ELR (cell line): ENCODE results near the gene HPS1.

Experiments used
- DNase-seq: peaks from one replicate; pipeline ENCODE4 v3.0.0-alpha.2; 2015; ENCODE audit warnings: low read depth

HPS1 gene

DNA sequence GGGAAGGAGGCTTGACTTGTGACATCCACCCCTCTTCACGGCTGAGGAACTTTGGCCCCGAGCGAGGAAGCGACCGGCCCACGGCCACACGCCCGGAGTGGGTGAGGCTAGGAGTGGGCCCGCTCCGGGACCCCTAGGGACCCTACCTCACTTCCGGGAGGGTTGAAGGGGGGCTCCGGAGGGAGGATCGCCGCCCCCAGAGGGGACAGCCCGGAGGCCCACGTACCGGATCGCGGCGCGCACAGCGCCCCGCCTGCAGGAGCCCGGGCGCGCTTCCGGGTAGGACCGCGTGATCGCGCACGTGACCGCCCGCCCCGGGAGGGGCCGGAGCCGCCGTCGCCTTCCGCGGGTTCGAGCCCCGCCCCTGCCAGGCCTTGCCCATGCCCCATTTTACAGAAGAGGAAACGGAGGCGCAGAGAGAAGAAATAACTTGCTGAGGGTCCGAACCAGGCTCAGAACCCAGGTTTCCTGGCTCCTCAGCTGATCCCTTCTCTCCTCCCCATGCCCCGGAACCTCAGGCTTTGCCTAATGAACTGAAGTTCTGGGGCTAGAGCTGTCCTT lies at the start of gene HPS1:
HPS1 (minus strand) TSS at position 275 of the 561 bp plus-strand sequence. CDS start 3,695 bp downstream, outside the sequence.
- peak; percentile 79 for DNase-seq

DNA sequence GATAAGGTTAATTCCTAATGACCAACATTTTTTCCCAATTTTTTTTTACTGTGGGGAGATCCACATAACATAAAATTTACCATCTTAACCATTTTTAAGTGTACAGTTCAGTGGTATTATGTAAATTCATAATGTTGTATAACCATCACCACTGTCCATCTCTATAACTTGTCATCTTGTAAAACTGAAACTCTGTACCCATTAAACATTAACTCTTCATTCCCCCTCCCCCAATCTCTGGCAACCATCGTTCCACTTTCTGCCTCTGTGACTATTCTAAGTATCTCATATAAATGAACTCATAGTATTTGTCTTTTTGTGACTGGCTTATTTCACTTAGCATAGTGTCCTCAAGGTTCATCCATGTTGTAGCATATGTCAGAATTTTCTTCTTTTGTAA lies 46.0 kb upstream of the HPS1 start:
- no peak for DNase-seq

DNA sequence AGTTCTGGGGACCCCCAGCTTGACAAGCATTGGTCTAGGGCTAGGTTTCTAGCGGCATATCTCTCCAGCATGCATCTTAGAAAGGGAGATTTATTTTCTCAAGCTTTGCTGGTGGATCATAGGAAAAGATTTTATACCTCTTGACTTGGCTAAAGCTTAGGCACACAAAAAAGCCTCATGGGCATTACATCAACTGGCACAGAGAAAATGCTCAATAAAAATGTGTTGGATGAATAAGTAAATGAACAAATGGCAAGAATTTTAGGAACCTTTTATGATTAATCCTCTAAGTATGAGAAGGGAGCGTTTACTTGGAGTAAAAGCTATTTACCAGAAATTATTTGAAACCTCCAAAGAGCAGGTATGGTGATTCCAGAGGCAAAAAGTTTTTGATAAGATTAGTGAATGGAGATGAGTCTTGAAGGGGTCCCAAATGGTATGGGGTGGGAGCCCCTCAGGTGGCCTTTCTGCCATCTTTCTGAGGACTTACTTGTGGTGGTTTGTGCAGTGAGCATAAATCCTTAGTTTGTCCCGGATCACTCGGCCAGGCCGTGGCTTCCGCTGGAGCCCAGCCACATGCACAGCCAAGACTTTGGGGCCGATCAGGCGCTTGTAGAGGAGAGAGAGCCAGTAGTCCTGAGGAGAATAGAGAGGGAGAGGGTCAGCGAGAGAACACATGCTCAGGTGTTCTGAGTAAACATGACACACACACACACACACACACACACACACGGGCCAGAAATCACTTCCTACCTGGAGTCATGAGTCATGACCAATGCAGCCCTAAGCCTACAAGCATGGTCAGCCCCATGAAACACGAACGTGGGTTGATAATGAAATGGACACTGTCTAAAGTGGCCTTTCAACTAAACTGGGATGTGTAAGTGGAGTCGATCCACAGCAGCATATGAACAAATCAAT lies 43.1 kb upstream of the HPS1 start:
- DNase-seq = no peak

DNA sequence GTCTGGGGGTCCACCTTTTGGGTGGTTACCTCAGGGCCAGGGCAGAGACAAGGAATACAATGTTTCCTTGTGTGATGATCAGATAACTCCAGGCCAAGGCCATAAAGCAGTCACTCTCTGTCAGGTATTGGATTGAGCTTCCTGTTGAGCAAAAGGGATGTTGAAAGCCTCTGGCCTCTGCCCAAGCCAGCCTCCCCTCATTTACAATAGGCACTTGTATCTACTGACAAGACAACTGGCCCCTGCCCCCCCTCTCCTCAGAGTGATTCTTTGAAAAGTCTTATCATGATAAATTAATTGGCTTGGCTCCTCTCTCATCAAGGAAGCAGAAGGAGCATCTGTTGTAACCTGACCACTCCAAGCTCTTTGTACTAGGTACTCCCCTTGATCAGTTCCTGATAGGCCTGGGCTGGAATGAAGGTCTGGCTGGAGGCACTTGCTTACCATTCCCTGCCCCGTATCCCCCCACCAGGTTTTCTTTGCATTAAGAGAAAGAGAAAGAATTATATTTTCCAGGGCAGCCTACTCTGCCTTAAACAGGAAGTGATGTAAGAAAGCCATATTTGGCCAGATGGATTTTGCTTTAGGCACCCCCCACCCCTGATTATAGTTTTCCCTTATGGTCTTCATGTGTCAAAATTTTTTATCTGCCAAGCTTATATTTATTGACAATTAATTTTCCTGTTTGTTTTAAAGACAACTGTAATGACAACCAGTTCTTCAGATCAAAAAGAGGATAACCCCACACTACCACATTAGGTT lies 42.1 kb upstream of the HPS1 start:
- DNase-seq = no peak

DNA sequence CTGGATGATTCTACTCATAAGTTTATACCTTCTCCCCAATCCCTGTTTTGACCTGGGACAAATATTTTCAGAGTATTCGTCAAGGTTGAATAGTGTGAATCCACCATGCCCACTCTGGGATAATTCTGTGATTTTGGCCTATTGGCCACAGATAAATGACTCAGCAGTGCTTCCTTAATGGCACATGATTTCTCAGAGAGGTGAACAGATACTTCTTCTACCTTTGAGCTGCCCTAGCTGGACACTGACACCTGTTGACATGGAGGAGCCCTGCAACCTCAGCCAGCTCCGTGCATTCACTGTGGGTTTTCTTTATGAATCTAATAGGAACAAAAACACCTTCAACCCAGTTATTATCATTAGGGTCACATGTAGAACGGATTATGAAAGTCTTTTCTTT lies 40.9 kb upstream of the HPS1 start:
- DNase-seq = no peak

DNA sequence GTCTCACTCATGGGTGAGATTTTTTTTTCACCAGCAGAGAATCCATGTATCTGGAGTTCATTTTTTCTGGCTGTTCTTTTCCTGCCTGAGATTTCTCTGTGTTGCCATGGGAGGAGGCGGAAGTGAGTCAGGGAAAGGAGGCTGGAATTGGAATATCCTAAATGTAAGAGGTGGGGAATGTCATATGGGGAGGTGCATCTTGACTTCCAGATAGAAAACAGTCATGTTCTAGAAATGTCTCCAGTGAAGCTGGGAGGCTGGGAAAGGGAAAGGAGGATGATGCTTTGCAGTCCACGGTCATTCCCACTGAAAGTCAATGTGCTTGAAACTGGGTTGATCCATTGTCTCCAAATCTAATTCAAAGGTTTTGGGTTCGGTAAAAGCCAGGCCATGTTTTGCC lies 39.7 kb upstream of the HPS1 start:
- DNase-seq = peak; percentile 89

DNA sequence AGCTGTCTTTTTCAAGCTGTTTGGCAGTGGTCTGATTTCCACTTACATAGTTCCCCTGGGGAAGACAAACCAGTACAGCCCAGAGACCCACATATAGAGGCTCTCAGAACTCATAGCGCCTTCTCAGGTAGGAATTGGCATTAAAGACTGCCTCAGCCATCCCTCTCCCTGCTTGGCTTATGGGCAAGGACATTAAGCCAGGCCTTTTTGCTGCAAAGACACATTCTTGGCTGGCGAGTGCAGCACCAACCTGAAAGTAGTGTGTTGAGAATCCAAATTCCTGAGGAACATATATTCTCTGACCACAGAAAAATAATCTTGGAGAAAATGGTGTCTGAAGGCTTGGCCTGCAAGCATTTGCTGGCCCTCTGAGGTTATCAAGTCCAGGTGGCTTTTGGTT lies 39.2 kb upstream of the HPS1 start:
- DNase-seq = peak; percentile 49

DNA sequence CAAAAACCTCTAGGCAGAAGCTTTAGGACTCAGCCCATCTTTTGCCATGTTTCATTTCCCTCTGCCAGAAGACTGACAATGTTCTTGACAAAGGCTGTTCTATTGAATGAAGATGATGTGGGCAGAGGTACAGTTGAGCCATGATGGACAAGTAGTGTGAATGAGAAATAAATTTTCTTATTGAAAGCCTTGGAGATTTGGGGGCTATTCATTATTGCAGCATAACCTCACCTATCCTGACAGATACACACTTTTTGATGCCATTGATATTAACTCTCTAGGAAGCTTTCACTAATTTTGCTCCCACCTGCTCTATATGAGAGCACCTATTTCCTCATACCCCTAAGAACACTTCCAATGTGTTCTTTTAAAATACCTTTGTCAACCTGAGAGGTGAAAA lies 36.9 kb upstream of the HPS1 start:
- no peak for DNase-seq

DNA sequence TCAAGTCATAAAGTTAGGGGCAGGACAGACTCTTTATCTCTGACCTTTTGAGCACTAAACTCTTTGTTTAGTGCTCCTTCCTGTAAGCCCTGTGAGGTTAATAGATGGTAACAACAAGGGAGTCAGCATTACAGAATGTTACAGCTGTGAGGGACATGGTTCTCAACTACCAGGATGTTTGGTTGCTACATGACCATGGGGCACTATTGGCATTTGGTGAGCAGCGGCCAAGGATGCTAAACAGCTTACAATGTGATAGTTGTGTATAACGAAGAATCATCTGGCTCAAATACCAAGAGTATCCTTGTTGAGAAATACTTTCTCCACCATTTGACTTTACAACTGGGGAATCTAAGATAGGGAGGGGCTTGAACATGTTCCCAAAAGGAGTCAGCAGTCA lies 35.4 kb upstream of the HPS1 start:
- DNase-seq = no peak

DNA sequence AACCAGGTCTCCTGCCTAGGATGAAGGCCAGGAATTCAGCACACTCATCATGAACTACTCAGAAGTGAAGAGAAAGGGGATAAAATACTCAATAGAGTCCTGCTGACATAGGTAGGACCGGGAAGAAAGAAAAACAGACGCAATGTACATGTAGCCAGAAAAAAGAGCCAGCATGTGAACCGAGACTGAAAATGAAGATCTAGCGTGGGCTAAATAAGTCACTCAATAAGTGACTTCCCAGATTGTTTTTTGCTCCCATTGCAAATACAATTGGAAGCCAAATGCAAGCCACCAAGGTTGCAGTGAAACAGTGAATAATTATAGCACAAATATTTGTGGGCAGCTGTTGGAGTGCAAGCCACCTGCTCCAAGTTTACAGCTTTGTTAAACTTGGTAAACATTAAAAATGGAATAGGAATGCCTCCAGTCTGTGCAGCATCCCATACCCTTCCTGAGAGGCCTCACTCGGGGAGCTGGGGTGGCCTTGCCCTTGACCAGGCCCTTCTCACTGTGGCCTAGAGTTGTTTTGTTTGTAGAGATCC lies 34.7 kb upstream of the HPS1 start:
- no peak for DNase-seq

DNA sequence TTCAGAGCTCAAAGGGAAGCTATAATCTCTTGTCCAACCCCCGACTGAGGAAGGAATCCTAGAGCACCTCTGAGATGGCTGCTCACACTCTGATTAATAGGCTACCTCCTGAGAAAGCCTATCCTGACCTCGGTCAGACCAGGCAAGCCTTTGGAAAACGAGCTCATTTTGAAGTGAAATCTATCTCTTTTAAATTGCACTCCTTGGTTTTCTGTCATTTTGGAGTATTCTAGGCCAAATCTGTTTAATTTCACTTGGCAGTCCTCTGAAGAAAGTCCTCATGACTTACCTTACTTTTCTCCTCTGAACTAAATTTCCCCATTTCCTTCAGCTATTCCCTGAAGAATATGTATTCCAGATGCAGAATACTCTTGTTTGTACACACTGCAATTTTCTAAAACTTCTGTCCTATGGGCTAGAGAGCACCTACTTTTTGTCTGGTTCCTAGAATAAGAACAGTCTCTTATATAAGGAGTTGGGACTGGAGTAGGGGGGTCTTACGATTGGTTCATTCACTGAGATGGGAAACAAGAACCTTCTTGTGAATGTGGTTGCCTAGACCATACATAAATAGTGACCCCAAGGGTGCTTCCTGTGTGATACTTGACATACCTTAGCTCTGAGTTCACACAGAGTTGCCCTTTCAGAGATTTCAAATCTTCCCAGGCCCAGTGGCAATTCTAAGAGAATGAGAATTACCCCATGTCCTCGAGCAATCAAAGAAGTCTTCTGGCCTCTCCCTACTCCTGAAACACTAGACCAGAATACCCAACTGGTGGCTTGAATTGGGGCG lies 31.9 kb upstream of the HPS1 start:
- peak; percentile 69 for DNase-seq

DNA sequence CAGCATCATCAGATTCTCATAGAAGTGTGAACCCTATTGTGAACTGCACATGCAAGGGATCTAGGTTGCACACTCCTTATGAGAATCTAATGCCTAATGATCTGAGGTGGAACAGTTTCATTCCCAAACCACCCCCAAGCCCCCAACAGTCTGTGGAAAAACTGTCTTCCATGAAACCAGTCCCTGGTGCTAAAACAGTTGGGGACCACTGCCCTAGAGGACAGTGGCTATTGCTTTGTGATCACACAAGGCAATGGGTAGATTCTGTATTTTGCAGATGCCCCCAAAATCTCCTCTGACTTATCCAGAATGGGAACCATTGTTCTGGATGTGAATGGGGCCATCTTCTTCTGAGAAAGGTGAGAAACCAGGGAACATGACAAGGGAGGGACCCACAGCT lies 31.1 kb upstream of the HPS1 start:
- no peak for DNase-seq

DNA sequence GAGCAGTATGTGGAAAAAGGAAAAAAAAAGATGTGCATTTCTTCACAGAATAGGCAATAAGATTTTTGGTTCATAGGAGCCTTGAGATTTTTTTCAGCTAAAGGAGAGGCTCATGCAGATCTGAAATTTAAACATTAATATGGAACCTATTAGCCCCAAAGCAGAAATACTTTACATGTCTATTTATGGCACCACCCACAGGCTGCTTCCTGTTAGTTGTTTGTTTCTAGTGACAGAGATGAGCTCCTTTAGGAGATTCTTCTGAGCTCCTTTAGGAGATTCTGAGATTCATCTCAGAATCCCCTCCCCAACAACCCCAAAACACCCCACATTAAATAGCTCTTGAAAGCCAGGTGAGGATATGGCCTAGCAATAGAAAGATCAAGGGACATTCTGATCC lies 27.9 kb upstream of the HPS1 start:
- DNase-seq = no peak

DNA sequence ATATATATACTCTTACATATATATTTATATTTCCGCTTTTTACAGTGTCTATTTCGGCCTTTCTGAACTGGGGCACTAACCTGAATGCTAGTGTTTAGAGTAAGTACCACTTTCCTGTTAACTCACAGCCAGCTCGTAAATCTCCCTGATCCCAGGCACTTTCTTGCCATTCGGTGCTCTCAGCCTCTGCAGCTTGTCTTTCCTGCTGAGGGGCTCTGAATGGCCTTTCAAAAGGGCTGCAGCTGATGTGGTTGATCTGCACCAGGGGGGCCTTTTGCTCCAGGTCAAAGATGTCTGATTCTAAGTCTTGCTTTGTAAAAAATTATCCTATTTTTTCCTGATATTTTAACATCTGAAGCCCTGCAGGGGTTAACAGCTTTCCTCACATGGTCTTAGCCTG lies 25.5 kb upstream of the HPS1 start:
- DNase-seq = no peak

DNA sequence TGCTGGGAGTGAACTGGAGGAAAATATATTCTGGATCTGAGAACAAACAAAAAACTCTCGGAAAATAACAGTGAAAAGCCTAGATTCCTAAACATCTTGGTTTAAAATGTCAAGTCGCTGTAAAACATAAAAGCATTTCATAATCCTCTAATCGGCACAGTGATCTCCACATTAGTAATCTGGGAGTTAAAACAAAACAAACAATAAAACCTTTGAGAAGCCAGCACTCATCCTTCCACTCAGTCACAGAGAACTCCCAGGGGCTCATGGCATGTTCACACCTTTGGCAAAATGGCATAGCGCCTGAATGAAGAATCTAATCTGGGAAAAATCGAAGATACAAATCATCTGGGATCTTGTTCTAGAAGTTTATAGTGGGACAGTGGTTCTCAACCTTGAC lies 24.1 kb upstream of the HPS1 start:
- peak; percentile 8 for DNase-seq

DNA sequence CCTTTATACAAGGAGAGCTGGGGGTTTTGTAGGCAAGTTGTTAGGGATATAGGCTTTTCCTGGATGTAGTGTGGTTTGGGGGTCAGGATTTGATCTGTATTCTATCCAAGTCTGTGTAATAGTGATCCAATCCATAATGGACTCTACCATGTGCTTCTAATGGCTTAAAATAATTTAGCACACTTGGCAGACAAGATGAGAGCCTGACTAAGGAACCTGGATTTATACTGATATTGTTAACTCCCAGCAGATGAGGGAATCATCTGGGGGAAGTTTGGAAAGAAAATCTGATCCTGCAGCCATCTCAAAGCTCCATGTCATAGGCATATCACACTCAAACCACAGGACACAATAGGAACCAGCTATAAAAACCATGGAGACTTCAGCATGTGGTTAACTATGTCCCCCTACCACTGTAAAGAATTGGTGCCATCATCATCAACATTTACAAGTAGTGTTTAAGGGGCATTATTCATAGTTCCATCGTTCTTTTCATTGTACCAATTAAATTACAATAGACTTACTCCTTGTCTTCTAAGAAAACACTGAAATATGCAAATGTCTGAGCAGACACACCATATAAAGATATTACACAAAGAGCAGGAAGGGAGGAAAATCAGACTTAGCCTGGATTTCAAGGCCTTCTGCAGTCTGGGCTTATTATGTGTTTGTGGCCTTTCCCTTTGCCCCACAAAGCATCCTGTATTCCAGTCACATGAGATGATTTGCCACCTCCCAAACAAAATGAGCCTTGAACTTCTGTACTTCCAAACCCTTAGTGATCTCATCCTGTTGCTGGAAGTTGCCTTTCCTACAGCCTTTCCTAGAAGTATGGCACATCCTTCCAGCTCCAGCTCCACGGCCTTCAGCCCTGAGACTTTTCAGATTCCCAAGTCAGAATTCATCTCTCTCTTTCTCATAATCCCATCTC lies 22.5 kb upstream of the HPS1 start:
- no peak for DNase-seq

DNA sequence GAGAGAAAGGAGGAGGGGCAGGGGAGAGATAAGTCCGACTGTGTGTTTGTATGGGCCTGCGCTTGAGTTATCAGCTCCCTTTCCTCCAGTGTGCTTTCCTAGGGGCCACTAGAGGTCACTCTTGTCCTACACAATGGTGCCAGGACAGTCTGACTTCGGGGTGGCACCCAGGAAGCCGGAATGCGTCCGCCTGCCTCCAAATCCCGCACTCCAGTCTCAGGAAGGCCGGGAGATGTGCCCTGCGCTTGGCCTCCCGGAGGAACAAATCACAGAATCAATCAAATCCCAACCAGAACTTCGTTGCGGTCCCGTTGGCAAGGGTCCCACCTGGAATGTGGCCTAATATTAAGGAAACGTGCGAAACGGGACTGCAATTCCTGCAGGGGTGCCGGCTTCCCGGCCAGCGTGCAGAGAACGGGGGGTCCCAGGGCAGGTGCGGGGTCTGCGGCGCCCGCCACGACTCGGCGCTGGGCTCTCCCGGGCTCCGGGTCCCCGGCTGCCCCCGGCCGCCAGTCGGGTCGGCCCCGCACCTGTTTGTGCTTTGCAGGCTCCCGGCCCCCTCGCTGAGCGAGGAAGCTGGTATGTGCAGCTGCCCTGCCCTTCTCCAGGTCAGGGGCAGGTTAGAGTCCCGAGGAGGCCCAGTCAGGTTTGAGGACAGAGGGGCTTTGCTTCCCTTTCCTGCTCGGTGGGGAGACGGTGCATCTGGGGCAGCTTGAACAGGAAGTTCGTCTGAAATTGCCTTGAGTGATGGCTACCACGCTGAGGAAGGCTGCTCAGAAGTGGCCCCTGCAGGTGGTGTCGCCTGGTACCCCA lies 21.0 kb upstream of the HPS1 start:
- peak; percentile 89 for DNase-seq

DNA sequence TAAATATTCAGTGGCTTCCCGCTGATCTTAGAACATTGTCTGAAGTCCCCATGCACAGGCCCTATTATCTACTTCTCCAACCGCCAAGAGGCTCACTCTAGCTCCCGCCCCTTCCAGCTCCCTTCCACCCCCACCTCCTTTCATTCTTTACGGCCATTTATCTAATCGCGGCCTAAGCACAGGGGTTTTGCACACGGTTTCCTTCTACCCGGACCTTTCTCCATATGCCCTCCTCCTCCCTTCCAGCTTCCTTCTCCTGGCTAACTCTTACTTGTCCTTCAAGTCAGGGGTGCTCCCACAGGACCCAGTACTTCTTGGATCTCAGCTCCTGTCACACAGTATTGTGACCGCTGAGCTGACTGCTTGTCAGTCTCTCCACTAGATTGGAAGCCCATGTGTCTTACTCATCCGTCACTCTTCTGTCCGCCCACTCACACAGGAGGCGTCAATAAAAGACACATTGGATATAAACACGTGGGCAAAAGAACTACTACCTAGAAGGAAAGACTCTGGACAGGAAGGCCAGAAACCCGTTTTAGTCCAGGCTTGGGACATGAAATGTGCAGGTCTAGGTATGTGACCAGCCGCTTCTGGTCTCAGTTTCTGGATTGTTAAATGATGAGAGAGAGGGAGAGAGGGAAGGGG lies 20.2 kb upstream of the HPS1 start:
- DNase-seq = no peak

DNA sequence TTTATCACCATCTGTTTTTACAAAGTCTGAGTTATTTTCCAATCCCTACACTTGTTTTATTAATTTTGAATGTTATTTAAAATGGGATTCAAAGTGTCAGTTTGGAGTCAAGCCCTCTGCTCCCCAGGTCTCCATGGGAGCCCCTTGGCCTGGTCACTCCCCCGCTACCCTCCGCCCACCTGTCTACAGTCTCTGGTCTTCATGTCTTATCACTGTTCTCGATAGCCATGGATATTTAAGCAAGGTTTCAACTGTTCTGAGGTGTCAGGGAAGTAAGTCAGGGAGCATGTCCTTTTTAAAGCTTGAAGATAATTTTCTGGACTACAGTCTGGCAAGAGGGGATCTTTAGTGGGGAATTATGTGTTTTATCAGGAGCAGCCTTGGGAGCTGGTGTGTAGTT lies 19.1 kb upstream of the HPS1 start:
- DNase-seq = no peak
